Heart right ventricle (tissue), 16 donors: ENCODE results near the gene GSTM1. TPM values are rescaled to one million over a fixed set of nuclear protein-coding genes. Genes with fewer than 3 reads are reported as not detected.
A peak's percentile ranks its signal among the peaks of the same experiment; 100 is the strongest.

Experiments used
- ATAC-seq, 8 donors: fragments of 200-7000 bp; cut with Tn5 transposase; one replicate each; pipeline ENCODE4 v1.9.1; 2020; ENCODE audit warnings: mild to moderate bottlenecking in 8 of 8, moderate library complexity in 8 of 8, moderate number of reproducible peaks in 1 of 8
- DNase-seq, 2 donors: peaks; one replicate each; pipeline ENCODE4 v3.0.0-alpha.2; 2020
- H3K27ac ChIP-seq, 10 donors: fragments of 200-600 bp; sonication (generic) in 2 of 10; one replicate each; pipeline versions ENCODE4 v1.5.0 to v1.8.0; 2020 to 2022; ENCODE audit warnings: mild to moderate bottlenecking in 3 of 10
- H3K27me3 ChIP-seq, 7 donors: fragments of 200-600 bp; one replicate each; pipeline ENCODE4 v1.8.0; 2021 to 2022; ENCODE audit warnings: mild to moderate bottlenecking in 2 of 7
- H3K36me3 ChIP-seq, 9 donors: fragments of 200-600 bp; sonication (generic) in 1 of 9; one replicate each; pipeline versions ENCODE4 v1.5.0 to v1.8.0; 2020 to 2022; ENCODE audit warnings: mild to moderate bottlenecking in 2 of 9
- H3K4me1 ChIP-seq, 9 donors: fragments of 200-600 bp; sonication (generic) in 1 of 9; one replicate each; pipeline versions ENCODE4 v1.5.0 to v1.8.0; 2020 to 2022; ENCODE audit warnings: mild to moderate bottlenecking in 4 of 9
- H3K4me3 ChIP-seq, 10 donors: fragments of 200-600 bp; sonication (generic) in 2 of 10; one replicate each; pipeline versions ENCODE4 v1.5.0 to v1.8.0; 2020 to 2022; ENCODE audit warnings: mild to moderate bottlenecking in 7 of 10, moderate library complexity in 2 of 10
- H3K9me3 ChIP-seq, 11 donors: fragments of 200-600 bp in 10 of 11; sonication (generic) in 2 of 11; one replicate each; pipeline versions ENCODE4 v1.5.0 to v1.8.0; 2013 to 2022; ENCODE audit warnings: mild to moderate bottlenecking in 2 of 11, control low read depth in 1 of 11, moderate library complexity in 1 of 11
- CTCF ChIP-seq, 9 donors: fragments of 200-600 bp; sonication (generic) in 2 of 9; IDR thresholded peaks; one replicate each; pipeline versions ENCODE4 v1.5.0 to v1.8.0; 2021 to 2022; ENCODE audit warnings: antibody characterized with exemption in 9 of 9, mild to moderate bottlenecking in 5 of 9, moderate library complexity in 1 of 9
- WGBS, 2 donors: extraction: QIAGEN DNeasy Blood & Tissue Kit; methylation state at CpG; one replicate each; pipeline ENCODE4 v1.1.7; 2013; ENCODE audit warnings: inconsistent platforms in 1 of 2; 5-methylcytosine and 5-hydroxymethylcytosine counted together
- intact Hi-C, 10 donors: fragments of 100-400 bp; cut with DNase I; formaldehyde crosslinking; loops; one replicate each; pipeline versions ENCODE4 v1.11.1 to v1.14.2; 2022
- long read RNA-seq, 3 donors: library from polyadenylated mRNA; unstranded; transcript quantifications; one replicate each; pipeline ENCODE4 v2.0.0, GENCODE V29; 2020 to 2021
- polyA plus RNA-seq, 2 donors: library from polyadenylated mRNA; stranded (reverse); fragments of 200-250 nt; gene quantifications; one replicate each; pipeline ENCODE4 v1.2.3, GENCODE V29; 2013
- total RNA-seq, 10 donors: library from RNA; stranded (reverse); fragmentation: NEBNext Ultra II Directional in 3 of 10; extraction: Animal tissue kit (Norgen Biotek cat#: 25700) in 3 of 10; gene quantifications; one replicate each; pipeline versions ENCODE4 v1.2.1 to v1.2.4, GENCODE V29; 2021 to 2023
- donor health status: Arrhythmogenic right ventricular cardiomyopathy.
- donor health status: ischemic (EF 13 %, LVEDD 7.1; RV severe dilation, severe dysfunction).
- donor health status: healthy with polysubstance abuse.
- donor health status: DM: no; HTN: yes; CAD: no.
- donor health status: DM: no; HTN: no; CAD: no.
- donor health status: ischemic (EF 25% LVEDD 6.9; RV normal size, moderate dysfunction).
- donor health status: ischemic (EF 25% LVEDD 5.7; RV mildly dilated, moderate dysfunction).
- donor health status: healthy.
- donor health status: DM: yes; HTN: yes; CAD: no.
- donor health status: Ischemic cardiomyopathy.
- donor health status: ischemic (EF 35%, LVEDD 5.7; RV mildly dilated, moderate dysfunction).
- donor health status: nonischemic (EF 11% LVEDD 7.7; RV severe dilation, severe dysfunction).
- donor health status: DM: yes; HTN: yes; CAD: no.
- donor health status: PGD.
- donor health status: ischemic (EF 29% LVEDD 5.4; RV normal size, mild dysfunction).
- donor health status: nonischemic (EF 23%, LVEDD 6.1; RV moderate dilation, normal function).

The GSTM1 gene
- 10 to 100 TPM in 6 of 10 donors, not detected in 4; 28.7 to 57.7 (median 36.9) TPM for total RNA-seq
- polyA plus RNA-seq, result 10 to 100 TPM in 1 of 2 donors, under 1 TPM in 1; 0.19 to 39.6 TPM
- long read RNA-seq, donor 1, transcript GSTM1-201 (8 exons, 1,161 nt), result major isoform, 18 of 30 reads
- long read RNA-seq, donor 1, transcript GSTM1-202 (7 exons, 1,028 nt), result minor isoform, 5 of 30 reads
- long read RNA-seq, donor 1, partial matches to known transcripts, result 4 of 30 reads
- long read RNA-seq, donor 1, other reads (novel, unspliced or antisense), result 3 of 30 reads
- long read RNA-seq, donor 2, partial matches to known transcripts, result 0 of 2 reads
- long read RNA-seq, donor 2, other reads (novel, unspliced or antisense), result 2 of 2 reads
- long read RNA-seq, donor 3, result 0 reads

- H3K4me1 ChIP-seq, result peaks cover 0 to 38% (median 0%) of the 10 kb centered on the region in 9 donors
- intact Hi-C loops, result loop anchor here in 5 of 10 donors (5.0 kb wide), 2 partner anchors 41 to 46 kb away; no protein-coding TSS in a partner anchor
- TF ChIP-seq CTCF (IDR thresholded peaks at IDR 0.05), result peak in 5 of 9 donors; percentile 16 to 82 (median 63)
- peaks cover 0 to 9% (median 0%) of the 10 kb centered on the region in 11 donors for H3K9me3 ChIP-seq
- H3K36me3 ChIP-seq, result peaks cover 0 to 4% (median 0%) of the 10 kb centered on the region in 9 donors
- DNase-seq, result peak; percentile 82 to 84
- peak within 1 kb of the TSS in 5 of 10 donors; percentile 58 to 90 (median 80) for H3K27ac ChIP-seq
- no peaks in the 10 kb centered on the region for H3K27me3 ChIP-seq
- ATAC-seq, result peak in 5 of 8 donors; percentile 99
- peak within 1 kb of the TSS in 5 of 10 donors; percentile 48 to 66 (median 63) for H3K4me3 ChIP-seq
- WGBS, 2 donors, result 3% methylated on average over 46 of the region's 46 CpGs; no CpG with 5 or more reads in 1 of the 2 donors
Observed at GRCh38 chr1:109687641-109688499, at the start of gene GSTM1. Gene GSTM1 (plus strand): TSS chr1:109687817. CDS start chr1:109687874, 57 bp downstream.

- H3K4me1 ChIP-seq, result peaks cover 2 to 25% (median 18%) of the 10 kb centered on the region in 9 donors
- intact Hi-C loops, result loop anchor here in 2 of 10 donors (10.0 kb wide), 1 partner anchor 346 kb away; the partner anchor contains the start of gene AHCYL1 (in 2 of the 2)
- DNase-seq (no peak), ATAC-seq (no peak)
- H3K27me3 ChIP-seq, result no peaks in the 10 kb centered on the region
- 80 to 91% methylated on average over 9 of the region's 9 CpGs for WGBS, 2 donors
- H3K36me3 ChIP-seq, result no peaks in the 10 kb centered on the region
- H3K9me3 ChIP-seq, result no peaks in the 10 kb centered on the region
- H3K27ac ChIP-seq, result no peak overlapping the region
- no peak overlapping the region for H3K4me3 ChIP-seq
- no peak for TF ChIP-seq CTCF (IDR thresholded peaks at IDR 0.05)
Observed at GRCh38 chr1:109639063-109639840, 48.4 kb upstream of the GSTM1 start.

- no peak for DNase-seq
- intact Hi-C loops, result loop anchor here in 8 of 10 donors (2.0 to 10.0 kb wide), 5 partner anchors 47 to 345 kb away; partner anchors contain the start of genes GSTM1 (in 4 of the 8), AHCYL1 (in 3 of the 8) and GNAI3 (in 3 of the 8)
- Histone ChIP-seq H3K4me1 (peaks cover 2 to 25% (median 18%) of the 10 kb centered on the region in 9 donors), H3K36me3 (no peaks in the 10 kb centered on the region), H3K27ac (no peak overlapping the region), H3K9me3 (no peaks in the 10 kb centered on the region), H3K27me3 (no peaks in the 10 kb centered on the region), H3K4me3 (no peak overlapping the region)
- no peak for TF ChIP-seq CTCF (IDR thresholded peaks at IDR 0.05)
- ATAC-seq, result no peak
- WGBS, 2 donors, result 43 to 53% methylated on average over 6 of the region's 6 CpGs
Observed at GRCh38 chr1:109639841-109640184, 47.8 kb upstream of the GSTM1 start.
